GM12878 (cell line): Measurements from ENCODE around the gene PALMD. TPM values are rescaled to one million over a fixed set of nuclear protein-coding genes. Genes with fewer than 3 reads are reported as not detected.
A peak's percentile ranks its signal among the peaks of the same experiment; 100 is the strongest.

Experiments used
- ATAC-seq: fragments of 200-7000 bp; cut with Tn5 transposase; 3 replicates; pipeline ENCODE4 v1.9.1; 2020; ENCODE audit warnings: mild to moderate bottlenecking, moderate library complexity
- BruUV-seq: library from RNA; stranded (reverse); fragments of 400-500 nt; replicated peaks from 2 replicates; lab custom pipeline; 2021; lab: Mats Ljungman, UMichigan
- CTCF ChIA-PET: fragments of 300-600 bp; sonication (Branson Sonifier 250); formaldehyde crosslinking; extraction: SDS; loops from one replicate; lab custom pipeline; 2021; ENCODE audit warnings: inconsistent platforms; lab: Yijun Ruan, JAX
- POLR2A ChIA-PET: fragments of 350-600 bp; formaldehyde crosslinking; extraction: SDS; loops from one replicate; lab custom pipeline; 2021; ENCODE audit warnings: inconsistent platforms; lab: Charles Lee
- RAD21 ChIA-PET: fragments of 300-600 bp; sonication (Branson Sonifier 250); formaldehyde crosslinking; loops from one replicate; lab custom pipeline; 2023; ENCODE audit warnings: antibody characterized with exemption; ENCODE audit not compliant: unreplicated experiment; lab: Charles Lee
- SMC1A ChIA-PET: fragments of 300-600 bp; sonication (Branson Sonifier 250); formaldehyde crosslinking; loops from one replicate; lab custom pipeline; 2023; ENCODE audit not compliant: unreplicated experiment, uncharacterized antibody; lab: Charles Lee
- DNase-seq: peaks from one replicate; pipeline ENCODE4 v3.0.0-alpha.2; 2011; ENCODE audit warnings: low read depth, low spot score
- FAIRE-seq: peaks from 3 replicates; lab custom pipeline; 2011; peaks lifted over from hg19 to GRCh38; lab: Jason Lieb, UNC
- H2AFZ ChIP-seq: 2 replicates; pipeline ENCODE4 v1.6.0; 2011; ENCODE audit warnings: low read depth, low read length, control low read depth; ENCODE audit not compliant: control insufficient read depth
- H3K27ac ChIP-seq: 2 replicates; pipeline ENCODE4 v1.5.1; 2011; ENCODE audit warnings: control low read depth; ENCODE audit not compliant: control insufficient read depth, insufficient read depth
- H3K27me3 ChIP-seq, 2 experiments: replicated peaks in 1 of 2; 2 replicates each; pipeline versions ENCODE4 v1.6.0 to v1.6.1; 2011; ENCODE audit warnings: low read length in 1 of 2; ENCODE audit not compliant: control insufficient read depth in 2 of 2, insufficient read depth in 2 of 2
- H3K36me3 ChIP-seq, 2 experiments: 2 replicates each; pipeline ENCODE4 v1.5.1; 2011; ENCODE audit warnings: low read length in 1 of 2; ENCODE audit not compliant: control insufficient read depth in 2 of 2, insufficient read depth in 2 of 2
- H3K4me1 ChIP-seq: 2 replicates; pipeline ENCODE4 v1.6.1; 2011; ENCODE audit warnings: mild to moderate bottlenecking, low read length, moderate library complexity, mixed read lengths; ENCODE audit not compliant: control insufficient read depth, insufficient read depth
- H3K4me2 ChIP-seq: 2 replicates; pipeline ENCODE4 v1.6.0; 2011; ENCODE audit warnings: control low read depth; ENCODE audit not compliant: control insufficient read depth, insufficient read depth
- H3K4me3 ChIP-seq: fragments of 200-600 bp; sonication (generic); 2 replicates; pipeline ENCODE4 v1.5.1; 2016
- H3K79me2 ChIP-seq: 2 replicates; pipeline ENCODE4 v1.6.0; 2011; ENCODE audit warnings: low read length; ENCODE audit not compliant: control insufficient read depth, insufficient read depth
- H3K9ac ChIP-seq: 2 replicates; pipeline ENCODE4 v1.8.0; 2011; ENCODE audit warnings: low read length, control low read depth, mixed read lengths; ENCODE audit not compliant: control insufficient read depth, insufficient read depth
- H3K9me3 ChIP-seq: replicated peaks from 3 replicates; pipeline ENCODE4 v1.5.1; 2011; ENCODE audit warnings: mild to moderate bottlenecking, low read length; ENCODE audit not compliant: control insufficient read depth, insufficient read depth
- H4K20me1 ChIP-seq: 2 replicates; pipeline ENCODE4 v1.6.0; 2011; ENCODE audit not compliant: control insufficient read depth, insufficient read depth
- ATF2 ChIP-seq: IDR thresholded peaks from 2 replicates; pipeline ENCODE4 v1.6.1; 2012; ENCODE audit warnings: low read length, inconsistent platforms
- ATF7 ChIP-seq: fragments of 450-650 bp; IDR thresholded peaks from 2 replicates; pipeline ENCODE4 v1.6.1; 2016; ENCODE audit warnings: low read depth, mild to moderate bottlenecking
- CBFB ChIP-seq: IDR thresholded peaks from 2 replicates; pipeline ENCODE4 v1.6.1; 2016; ENCODE audit warnings: antibody characterized with exemption, low read depth
- CBX5 ChIP-seq: sonication (generic); IDR thresholded peaks from 2 replicates; pipeline ENCODE4 v1.6.1; 2016; ENCODE audit warnings: low read depth, moderate library complexity, mild to moderate bottlenecking, inconsistent platforms
- CEBPZ ChIP-seq: fragments of 150-350 bp; IDR thresholded peaks from 2 replicates; pipeline ENCODE4 v1.6.1; 2016; ENCODE audit warnings: low read depth, low read length
- E4F1 ChIP-seq: fragments of 450-650 bp; IDR thresholded peaks from 2 replicates; pipeline ENCODE4 v1.6.1; 2018; ENCODE audit warnings: borderline replicate concordance, mild to moderate bottlenecking; ENCODE audit not compliant: partially characterized antibody
- FOS ChIP-seq: IDR thresholded peaks from 3 replicates; pipeline ENCODE4 v1.6.1; 2011; ENCODE audit warnings: borderline replicate concordance; ENCODE audit not compliant: insufficient read length; ENCODE audit errors: extremely low read depth
- FOXK2 ChIP-seq: fragments of 450-650 bp; IDR thresholded peaks from 2 replicates; pipeline ENCODE4 v1.6.1; 2017; ENCODE audit warnings: mild to moderate bottlenecking, moderate library complexity
- HDAC2 ChIP-seq: fragments of 200-600 bp; sonication (generic); IDR thresholded peaks from 2 replicates; pipeline ENCODE4 v1.6.1; 2017
- KAT2A ChIP-seq: conservative IDR thresholded peaks from 2 replicates; pipeline ENCODE4 v1.6.1; 2011; ENCODE audit warnings: low read depth, low read length; ENCODE audit not compliant: control insufficient read depth
- PKNOX1 ChIP-seq: fragments of 450-650 bp; IDR thresholded peaks from 2 replicates; pipeline ENCODE4 v1.6.1; 2016; ENCODE audit warnings: mild to moderate bottlenecking
- SMAD1 ChIP-seq: fragments of 450-650 bp; IDR thresholded peaks from 2 replicates; pipeline ENCODE4 v1.6.1; 2018; ENCODE audit warnings: mild to moderate bottlenecking, low read depth; ENCODE audit not compliant: partially characterized antibody
- ZBTB4 ChIP-seq: fragments of 450-650 bp; formaldehyde crosslinking; IDR thresholded peaks from 2 replicates; pipeline ENCODE4 v1.4.0; 2022; ENCODE audit warnings: mild to moderate bottlenecking, moderate library complexity
- WGBS: methylation state at CpG from one replicate; pipeline ENCODE4 v1.1.6; 2016; ENCODE audit warnings: low lambda C conversion rate; ENCODE audit not compliant: insufficient replicate concordance, insufficient coverage; ENCODE audit errors: missing lambda C conversion rate; 5-methylcytosine and 5-hydroxymethylcytosine counted together
- in situ Hi-C: fragments of 300-500 bp; cut with MboI; formaldehyde crosslinking; loops from 9 replicates; pipeline ENCODE4 v1.14.3; 2018; ENCODE audit warnings: mixed read lengths
- intact Hi-C: fragments of 100-400 bp; cut with micrococcal nuclease; formaldehyde crosslinking; loops from one replicate; pipeline ENCODE4 v1.14.2; 2022; ENCODE audit not compliant: unreplicated experiment
- polyA plus RNA-seq, 11 experiments: library from polyadenylated mRNA; depleted of rRNA in 4 of 11; unstranded in 6 of 11; stranded (reverse) in 5 of 11; fragments of >200 nt; fragmentation: Nextera tagmentation in 4 of 11; fragmentation: Illumina TruSeq in 1 of 11; extraction: Ambion mirVana in 4 of 11; extraction: Trizol in 1 of 11; gene quantifications; 1 replicate in 1 of 11; 2 replicates in 10 of 11; pipeline versions ENCODE4 v1.2.1 to v1.2.3, GENCODE V29; 2011 to 2016; ENCODE audit warnings: inconsistent platforms in 2 of 11, missing spikeins in 2 of 11, low read depth in 1 of 11
- total RNA-seq, 4 experiments: library from RNA; depleted of rRNA in 3 of 4; stranded (reverse); fragments of >200 nt in 3 of 4; fragmentation: Illumina TruSeq in 1 of 4; extraction: Trizol in 1 of 4; gene quantifications; 2 replicates each; pipeline versions ENCODE4 v1.2.1 to v1.2.3, GENCODE V29; 2013 to 2021

PALMD gene
- total and polyA plus RNA-seq, 10 of the 15 experiments (the other 5 are each of a cell fraction or from before 2014, with no cell fraction given): under 0.01 to 0.09 (median 0.04) TPM; not detected in 4

GRCh38 chr1:99725996-99726395 is 80.1 kb downstream of the PALMD start:
- H3K27me3 ChIP-seq: no peaks in the 10 kb centered on the region
- no peaks in the 10 kb centered on the region for H3K79me2 ChIP-seq
- no peak overlapping the region for H3K4me3 ChIP-seq
- peaks cover 0 to 8% of the 10 kb centered on the region in 2 experiments; a peak in 1 of 4 replicates for H3K36me3 ChIP-seq
- ChIA-PET RAD21 (no interaction called here), SMC1A (interaction anchor here (0.6 to 1.8 kb wide), 4 partner anchors 12 to 434 kb away, joined by 3 to 4 read pairs (median 3); no protein-coding TSS in a partner anchor), POLR2A (interaction anchor here (0.5 kb wide), 1 partner anchor 67 kb away, joined by 3 read pairs; no protein-coding TSS in a partner anchor), CTCF (no interaction called here)
- H4K20me1 ChIP-seq: no peaks in the 10 kb centered on the region
- intact Hi-C loops (no loop called here), in situ Hi-C loops (no loop called here)
- BruUV-seq: no TSS peak
- DNase-seq (no peak), ATAC-seq (0 out of 3 replicates have a peak, but pooled peaks have one; percentile 22), FAIRE-seq (no peak)
- no peak overlapping the region for H3K4me2 ChIP-seq
- 14% methylated on average over 4 of the region's 4 CpGs for WGBS
- no peak overlapping the region for H2AFZ ChIP-seq
- H3K4me1 ChIP-seq: no peaks in the 10 kb centered on the region
- no peak overlapping the region for H3K27ac ChIP-seq
- no peaks in the 10 kb centered on the region for H3K9me3 ChIP-seq
- no peak overlapping the region for H3K9ac ChIP-seq
- no peak for TF ChIP-seq SMAD1
- no peak for TF ChIP-seq HDAC2
- no peak for TF ChIP-seq ZBTB4 (CRISPR knock-in tag)
- no peak for TF ChIP-seq E4F1
- no peak for TF ChIP-seq CBX5
- no peak for TF ChIP-seq FOXK2
- no peak for TF ChIP-seq CBFB
- TF ChIP-seq FOS: no peak
- TF ChIP-seq CEBPZ: no peak
- TF ChIP-seq KAT2A: no peak
- no peak for TF ChIP-seq ATF2
- no peak for TF ChIP-seq ATF7
- no peak for TF ChIP-seq PKNOX1
